Activated CD4-positive, alpha-beta T cell treated with anti-CD3 and anti-CD28 coated beads, Interleukin-2, amount 10 ng/mL, durations not matched to agents 24 days and 14 days (primary cell): Measurements from ENCODE around the gene TBX4. TPM values are rescaled to one million over a fixed set of nuclear protein-coding genes. Genes with fewer than 3 reads are reported as not detected.
"Not testable (repeated sequence)": the region's sequence is repeated elsewhere in the genome, so short reads cannot be mapped to it uniquely, and the experiment has no call there.

Experiments used
- DNase-seq: peaks from one replicate; pipeline ENCODE4 v3.0.0; 2022
- H3K27ac Mint-ChIP-seq: one replicate; pipeline ENCODE4 v1.8.0; 2022; ENCODE audit warnings: mild to moderate bottlenecking, mixed read lengths
- H3K27me3 Mint-ChIP-seq: one replicate; pipeline ENCODE4 v1.8.0; 2022; ENCODE audit warnings: mixed read lengths
- H3K36me3 Mint-ChIP-seq: one replicate; pipeline ENCODE4 v1.8.0; 2022; ENCODE audit warnings: low read depth, mild to moderate bottlenecking, mixed read lengths
- H3K4me1 Mint-ChIP-seq: one replicate; pipeline ENCODE4 v1.8.0; 2021; ENCODE audit warnings: mixed read lengths
- H3K4me3 Mint-ChIP-seq: one replicate; pipeline ENCODE4 v1.8.0; 2022; ENCODE audit warnings: mild to moderate bottlenecking, moderate library complexity, mixed read lengths
- H3K9me3 Mint-ChIP-seq: one replicate; pipeline ENCODE4 v1.8.0; 2021; ENCODE audit warnings: mixed read lengths
- intact Hi-C: fragments of 100-400 bp; cut with micrococcal nuclease; formaldehyde crosslinking; loops from one replicate; pipeline ENCODE4 v1.15.1; 2023
- total RNA-seq: library from RNA; stranded (reverse); gene quantifications from 2 replicates; pipeline ENCODE4 v1.2.3, GENCODE V29; 2022

The TBX4 gene
- total RNA-seq, 1 donor from 2014 or later = not detected

DNA sequence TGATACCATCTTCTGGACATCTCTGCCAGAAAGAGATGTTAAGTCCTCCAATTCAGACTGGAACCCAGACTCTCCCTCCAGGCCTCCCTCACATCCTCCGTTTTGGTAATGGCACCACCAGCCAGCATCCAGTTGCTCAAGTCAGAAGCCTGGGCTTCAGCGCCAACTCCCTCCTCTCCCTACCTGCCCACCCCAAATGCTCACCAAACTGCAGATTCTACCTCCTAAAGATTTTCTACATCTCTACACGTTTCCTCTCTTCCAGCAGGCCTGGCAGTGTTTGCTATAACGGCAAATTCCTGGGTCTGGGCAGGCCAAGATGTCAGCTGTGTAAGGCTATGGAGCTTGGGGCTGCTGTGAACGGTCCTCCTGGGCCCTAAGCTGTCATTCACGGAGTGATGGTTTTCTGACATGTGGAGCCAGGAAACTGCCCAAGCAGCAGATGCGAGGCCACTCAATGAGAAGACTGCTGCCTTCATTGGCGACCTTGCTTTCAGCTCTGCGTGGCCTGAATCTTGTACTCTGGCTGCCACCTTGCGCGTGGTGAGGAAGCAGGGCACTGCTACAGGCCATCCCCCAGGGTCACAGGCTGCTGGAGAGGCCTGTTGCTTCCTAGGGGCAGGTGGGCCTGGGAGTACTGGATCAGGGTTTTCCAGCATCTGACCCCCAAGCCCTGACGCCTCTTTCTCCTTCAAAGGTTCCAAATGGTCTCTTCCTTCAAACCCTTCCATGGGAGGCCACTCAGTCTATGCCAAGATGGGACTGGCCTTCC, 37.7 kb downstream of the TBX4 start:
- intact Hi-C loops = no loop called here
- Mint-ChIP-seq H3K9me3 (no peaks in the 10 kb centered on the region), H3K27me3 (peaks cover 6% of the 10 kb centered on the region), H3K4me1 (no peaks in the 10 kb centered on the region), H3K36me3 (no peaks in the 10 kb centered on the region), H3K27ac (no peak overlapping the region), H3K4me3 (no peak overlapping the region)
- DNase-seq = no peak

DNA sequence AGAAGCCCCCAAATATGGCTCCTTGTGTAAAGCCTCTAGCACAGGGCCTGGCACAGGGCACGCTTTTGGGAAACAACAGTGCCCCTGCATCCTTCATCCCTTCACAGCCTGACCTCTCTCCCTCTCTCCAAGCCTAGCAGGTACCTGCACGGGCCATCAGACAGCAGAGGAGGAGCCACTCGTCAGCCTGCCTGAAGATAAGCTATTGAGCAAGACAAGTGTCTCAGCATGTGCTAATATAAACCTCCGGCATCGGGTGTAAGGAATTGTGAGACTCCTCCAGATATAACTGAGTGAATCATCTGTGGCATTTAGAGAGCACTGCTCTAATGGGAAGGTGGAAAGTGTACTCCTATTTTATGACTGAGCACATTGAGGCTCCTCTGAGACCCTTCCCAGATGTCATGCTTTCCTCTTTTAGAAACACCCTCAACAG, 38.3 kb downstream of the TBX4 start:
- H3K4me1 Mint-ChIP-seq = peaks cover 2% of the 10 kb centered on the region
- no peaks in the 10 kb centered on the region for H3K36me3 Mint-ChIP-seq
- no peak overlapping the region for H3K27ac Mint-ChIP-seq
- H3K27me3 Mint-ChIP-seq = peaks cover 8% of the 10 kb centered on the region
- H3K9me3 Mint-ChIP-seq = no peaks in the 10 kb centered on the region
- H3K4me3 Mint-ChIP-seq = no peak overlapping the region
- intact Hi-C loops = no loop called here
- DNase-seq = no peak

DNA sequence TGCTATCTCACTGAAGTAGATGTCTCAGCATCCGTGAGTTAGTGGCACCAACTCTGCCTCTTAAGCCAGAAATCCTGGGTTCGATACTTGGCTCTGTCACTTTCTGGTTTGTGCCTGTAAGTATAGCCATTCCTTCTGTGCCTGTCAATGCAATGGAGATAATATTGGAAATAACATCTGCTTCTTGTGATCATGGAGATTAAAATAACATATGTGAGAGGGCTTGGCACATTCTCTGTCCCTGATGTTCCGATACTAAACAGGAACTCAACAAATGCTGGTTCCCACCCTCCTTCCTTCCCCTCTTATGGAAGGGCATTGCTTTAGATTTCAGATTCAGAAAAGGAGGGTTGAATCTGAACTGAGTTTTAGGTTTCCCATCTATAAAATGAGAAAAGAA, 39.8 kb downstream of the TBX4 start:
- no peak overlapping the region for H3K27ac Mint-ChIP-seq
- H3K4me1 Mint-ChIP-seq = peaks cover 4% of the 10 kb centered on the region
- H3K4me3 Mint-ChIP-seq = no peak overlapping the region
- intact Hi-C loops = no loop called here
- no peaks in the 10 kb centered on the region for H3K9me3 Mint-ChIP-seq
- peaks cover 8% of the 10 kb centered on the region for H3K27me3 Mint-ChIP-seq
- no peak for DNase-seq
- no peaks in the 10 kb centered on the region for H3K36me3 Mint-ChIP-seq

- Mint-ChIP-seq H3K27me3 (peaks cover 8% of the 10 kb centered on the region), H3K9me3 (no peaks in the 10 kb centered on the region), H3K4me1 (peaks cover 4% of the 10 kb centered on the region), H3K36me3 (no peaks in the 10 kb centered on the region), H3K27ac (no peak overlapping the region), H3K4me3 (no peak overlapping the region)
- intact Hi-C loops = no loop called here
- DNase-seq = no peak
Measured at GRCh38 chr17:61492759-61493526, 40.7 kb downstream of the TBX4 start.

- H3K9me3 Mint-ChIP-seq, H3K4me3 Mint-ChIP-seq, intact Hi-C loops, H3K4me1 Mint-ChIP-seq, H3K27me3 Mint-ChIP-seq, H3K27ac Mint-ChIP-seq, DNase-seq, H3K36me3 Mint-ChIP-seq: not testable (repeated sequence)
Measured at GRCh38 chr17:61493830-61494324, 41.7 kb downstream of the TBX4 start.

- Mint-ChIP-seq H3K27ac (no peak overlapping the region), H3K4me1 (peaks cover 4% of the 10 kb centered on the region), H3K4me3 (no peak overlapping the region), H3K36me3 (no peaks in the 10 kb centered on the region), H3K9me3 (no peaks in the 10 kb centered on the region), H3K27me3 (peaks cover 10% of the 10 kb centered on the region)
- intact Hi-C loops = no loop called here
- DNase-seq = no peak
Measured at GRCh38 chr17:61494325-61495160, 42.3 kb downstream of the TBX4 start.

DNA sequence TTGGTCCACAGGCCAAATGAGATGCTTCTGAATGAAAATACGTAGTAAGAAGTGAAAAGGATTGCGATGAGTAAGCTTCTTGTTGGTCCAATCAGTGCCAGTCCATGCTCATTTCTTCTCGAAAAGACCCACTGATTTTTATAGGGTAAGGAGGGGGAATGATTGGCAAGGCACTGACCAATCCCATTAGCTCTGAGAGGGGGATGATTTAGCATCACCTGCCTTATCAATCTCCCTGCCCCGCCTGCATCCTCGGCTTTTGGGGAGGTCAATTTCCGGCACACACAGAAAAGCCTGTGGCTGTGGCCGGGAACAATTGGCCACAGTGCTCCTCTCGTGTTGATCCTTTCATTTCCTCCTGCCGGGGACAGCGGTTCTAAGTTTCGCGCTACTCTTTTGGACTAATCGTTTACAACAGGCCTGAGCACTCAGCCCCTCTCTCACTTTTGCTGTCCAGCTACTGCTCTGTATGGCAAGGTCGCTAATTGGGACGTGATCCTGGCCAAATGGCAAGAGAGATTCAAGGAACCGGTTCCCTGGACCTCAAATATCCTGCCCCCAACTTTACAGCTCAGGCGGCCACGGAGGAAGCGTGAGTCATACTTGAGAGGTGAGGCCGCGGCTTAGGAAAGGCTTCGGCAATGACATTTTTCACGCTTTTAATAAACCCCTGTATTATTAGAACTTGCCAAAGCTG, 43.1 kb downstream of the TBX4 start:
- Mint-ChIP-seq H3K36me3 (no peaks in the 10 kb centered on the region), H3K4me1 (peaks cover 4% of the 10 kb centered on the region), H3K9me3 (no peaks in the 10 kb centered on the region), H3K27me3 (peaks cover 10% of the 10 kb centered on the region), H3K4me3 (peak overlapping the region; percentile 63), H3K27ac (no peak overlapping the region)
- intact Hi-C loops = no loop called here
- peak; percentile 56 for DNase-seq

DNA sequence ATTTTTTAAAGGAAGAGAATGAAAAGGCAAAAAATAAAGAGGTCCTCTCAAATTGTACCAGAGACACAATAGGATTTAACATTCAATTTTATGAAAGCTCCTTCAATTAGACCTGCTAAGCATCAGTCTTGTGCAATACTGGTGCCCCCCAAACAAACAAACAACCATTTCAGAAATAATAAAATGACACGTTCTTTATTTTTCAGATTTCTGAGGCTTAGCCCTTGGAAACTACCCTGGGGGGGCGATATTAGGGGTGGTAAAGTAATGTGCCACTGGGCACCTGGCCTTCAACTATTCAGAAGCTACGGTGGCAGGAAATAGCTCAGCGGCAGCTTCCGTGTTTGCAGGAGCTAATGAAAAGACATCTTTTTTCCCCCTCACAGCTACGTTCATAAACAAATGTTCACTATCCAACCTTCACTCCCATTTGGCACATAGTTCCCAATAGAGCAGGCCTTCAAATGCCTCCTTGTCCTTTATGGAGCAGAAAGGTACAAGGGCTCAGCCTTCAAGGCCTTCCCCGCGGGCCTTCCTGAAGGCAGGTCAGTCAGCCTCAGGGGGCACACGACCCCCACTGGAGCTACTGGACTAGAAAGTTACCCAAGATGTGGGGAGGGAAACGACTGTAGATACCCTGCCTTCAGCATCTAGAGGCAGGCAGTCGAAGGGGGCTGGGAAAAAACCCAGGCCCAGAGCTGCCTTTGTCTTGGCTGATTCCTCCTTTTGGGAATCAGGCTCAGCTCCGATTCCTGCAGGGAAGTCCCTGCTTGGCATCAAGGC, 44.1 kb downstream of the TBX4 start:
- H3K4me3 Mint-ChIP-seq = no peak overlapping the region
- H3K27me3 Mint-ChIP-seq = peaks cover 13% of the 10 kb centered on the region
- H3K4me1 Mint-ChIP-seq = peaks cover 4% of the 10 kb centered on the region
- H3K36me3 Mint-ChIP-seq = no peaks in the 10 kb centered on the region
- no peak for DNase-seq
- no peaks in the 10 kb centered on the region for H3K9me3 Mint-ChIP-seq
- intact Hi-C loops = no loop called here
- H3K27ac Mint-ChIP-seq = no peak overlapping the region

GRCh38 chr17:61496957-61497653, 44.9 kb downstream of the TBX4 start:
- Mint-ChIP-seq H3K36me3 (no peaks in the 10 kb centered on the region), H3K4me3 (no peak overlapping the region), H3K27ac (no peak overlapping the region), H3K27me3 (peaks cover 12% of the 10 kb centered on the region), H3K4me1 (peaks cover 4% of the 10 kb centered on the region), H3K9me3 (no peaks in the 10 kb centered on the region)
- intact Hi-C loops = no loop called here
- DNase-seq = no peak

DNA sequence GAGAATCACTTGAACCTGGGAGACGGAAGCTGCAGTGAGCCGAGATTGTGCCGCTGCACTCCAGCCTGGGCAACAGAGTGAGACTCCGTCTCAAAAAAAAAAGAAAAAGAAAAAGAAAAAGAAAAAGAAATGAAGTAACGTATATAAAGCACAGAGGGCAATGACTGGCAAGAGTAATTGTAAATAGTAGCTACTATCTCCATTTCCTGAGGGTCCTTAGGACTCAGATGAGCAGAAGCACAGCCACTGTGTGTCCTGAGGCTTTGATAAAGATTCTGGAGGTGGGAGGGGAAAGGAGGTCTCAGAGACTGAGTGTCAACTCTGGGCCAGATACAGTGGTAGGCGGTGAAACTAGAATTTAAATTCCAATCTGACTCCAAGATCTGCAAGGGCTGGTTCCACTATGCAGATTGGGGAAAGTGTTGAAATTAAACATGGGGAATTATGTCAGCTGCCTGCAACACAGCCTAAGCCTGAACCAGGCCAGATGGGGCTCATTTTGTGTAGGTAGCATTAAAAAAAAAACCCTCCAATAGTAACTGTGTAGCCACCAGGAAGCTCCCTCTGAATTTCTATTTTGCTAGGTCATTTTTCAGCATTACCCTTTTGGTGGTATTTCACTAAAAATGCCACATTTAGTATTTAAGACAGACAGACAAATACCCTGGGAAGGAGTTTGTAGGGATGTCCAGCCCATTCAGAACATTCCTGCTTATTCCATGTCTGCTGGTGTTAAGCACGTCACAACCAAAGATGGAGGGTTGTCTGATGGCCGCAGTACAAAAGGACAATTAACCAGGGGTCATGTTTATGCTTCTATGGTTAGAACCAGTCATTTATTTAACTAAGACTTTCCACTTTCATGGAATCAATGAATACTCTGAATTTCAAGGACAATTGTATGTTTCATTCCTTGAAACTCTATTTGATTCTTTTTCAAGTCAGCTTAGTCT, 46.1 kb downstream of the TBX4 start:
- intact Hi-C loops = no loop called here
- H3K9me3 Mint-ChIP-seq = no peaks in the 10 kb centered on the region
- DNase-seq = no peak
- H3K27me3 Mint-ChIP-seq = peaks cover 10% of the 10 kb centered on the region
- H3K36me3 Mint-ChIP-seq = no peaks in the 10 kb centered on the region
- no peak overlapping the region for H3K27ac Mint-ChIP-seq
- no peak overlapping the region for H3K4me3 Mint-ChIP-seq
- H3K4me1 Mint-ChIP-seq = peaks cover 4% of the 10 kb centered on the region

GRCh38 chr17:61499632-61500031, 47.4 kb downstream of the TBX4 start:
- Mint-ChIP-seq H3K9me3 (no peaks in the 10 kb centered on the region), H3K4me1 (peaks cover 4% of the 10 kb centered on the region), H3K4me3 (no peak overlapping the region), H3K27me3 (peaks cover 9% of the 10 kb centered on the region), H3K36me3 (no peaks in the 10 kb centered on the region), H3K27ac (no peak overlapping the region)
- DNase-seq = no peak
- intact Hi-C loops = no loop called here
